Anterior cingulate cortex (tissue), 58 donors: ENCODE results near the gene CDH4.
"Not testable (repeated sequence)": the region's sequence is repeated elsewhere in the genome, so short reads cannot be mapped to it uniquely, and the experiment has no call there.

ENCODE experiments used
- DNase-seq, 58 donors: peaks; one replicate each; lab custom pipeline; 2025; lab: John Stamatoyannopoulos, UW

Gene CDH4

GRCh38 chr20:61939691-61940360 lies 687.8 kb downstream of the CDH4 start:
- no peak for DNase-seq

DNA sequence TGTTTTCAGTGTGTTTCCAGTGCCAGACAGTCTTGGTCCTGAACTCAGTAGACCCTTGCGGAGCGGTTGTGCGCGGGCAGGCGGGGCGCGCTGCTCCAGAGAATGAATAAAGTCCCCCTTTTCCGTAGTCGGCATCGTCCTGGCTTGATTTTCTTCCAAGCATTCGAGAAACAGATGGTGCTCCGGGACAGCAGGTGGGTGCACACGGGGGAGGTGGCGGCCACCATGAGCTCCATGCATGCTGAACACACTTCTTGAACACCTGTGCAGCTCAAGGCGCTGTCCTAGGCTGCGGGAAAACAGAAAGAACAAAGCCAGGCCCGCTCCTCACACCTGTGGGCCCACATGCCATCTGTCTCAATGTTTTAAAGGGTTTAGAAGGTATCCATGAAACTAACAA lies 688.4 kb downstream of the CDH4 start:
- no peak for DNase-seq

DNA sequence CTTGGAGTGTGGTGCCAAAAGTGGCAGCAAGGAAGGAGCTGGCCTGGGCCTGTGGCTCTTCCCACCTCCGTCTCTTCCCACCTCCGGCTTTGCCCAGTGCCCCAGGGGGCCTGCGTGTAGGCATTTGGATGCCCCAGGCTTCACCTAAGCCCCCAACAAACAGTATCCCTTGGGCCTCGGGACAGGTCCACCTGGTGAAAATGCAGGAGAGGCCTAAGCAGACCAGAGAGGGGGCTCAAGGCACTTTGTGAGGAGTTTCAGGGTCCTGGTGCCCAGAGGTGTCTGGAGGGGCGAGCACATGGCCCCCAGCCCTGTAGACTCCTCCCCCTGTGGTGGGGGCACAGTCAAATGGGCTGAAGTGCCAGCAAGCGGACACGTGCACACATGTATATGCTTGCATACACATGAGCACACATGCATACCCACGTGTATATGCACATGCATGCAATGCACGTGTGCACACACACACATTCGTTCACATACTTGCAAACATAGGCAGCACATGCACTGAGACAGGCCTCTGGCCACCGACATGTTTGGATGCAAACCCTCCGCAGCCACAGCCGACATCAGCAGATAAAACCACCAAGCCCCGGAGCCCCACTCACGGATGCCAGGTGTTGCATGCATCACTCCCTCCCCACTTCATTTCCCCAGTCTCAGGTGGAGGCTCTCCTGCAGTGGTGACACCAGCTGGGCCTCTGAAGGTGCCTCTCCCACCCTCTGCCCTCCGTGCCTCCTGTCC lies 689.1 kb downstream of the CDH4 start:
- no peak for DNase-seq

- no peak for DNase-seq
These were observed 689.8 kb downstream of the CDH4 start for GRCh38 chr20:61941721-61942405.

GRCh38 chr20:61942526-61942925 lies 690.5 kb downstream of the CDH4 start:
- DNase-seq, result no peak

DNA sequence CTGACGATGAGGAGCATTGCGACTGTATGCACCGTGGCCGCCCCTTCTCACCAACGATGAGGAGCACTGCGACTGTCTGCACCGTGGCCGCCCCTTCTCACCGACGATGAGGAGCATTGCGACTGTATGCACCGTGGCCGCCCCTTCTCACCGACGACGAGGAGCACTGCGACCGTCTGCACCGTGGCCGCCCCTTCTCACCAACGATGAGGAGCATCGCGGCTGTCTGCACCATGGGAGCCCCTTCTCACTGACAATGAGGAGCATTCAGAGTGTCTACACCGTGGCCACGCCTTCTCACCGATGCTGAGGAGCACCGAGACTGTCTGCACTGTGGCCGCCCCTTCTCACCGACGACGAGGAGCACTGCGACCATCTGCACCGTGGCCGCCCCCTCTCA lies 692.9 kb downstream of the CDH4 start:
- not testable (repeated sequence) for DNase-seq

- DNase-seq, result not testable (repeated sequence)
These were observed 693.4 kb downstream of the CDH4 start for GRCh38 chr20:61945495-61945894.

- DNase-seq, result not testable (repeated sequence)
These were observed 696.0 kb downstream of the CDH4 start for GRCh38 chr20:61948056-61948455.

DNA sequence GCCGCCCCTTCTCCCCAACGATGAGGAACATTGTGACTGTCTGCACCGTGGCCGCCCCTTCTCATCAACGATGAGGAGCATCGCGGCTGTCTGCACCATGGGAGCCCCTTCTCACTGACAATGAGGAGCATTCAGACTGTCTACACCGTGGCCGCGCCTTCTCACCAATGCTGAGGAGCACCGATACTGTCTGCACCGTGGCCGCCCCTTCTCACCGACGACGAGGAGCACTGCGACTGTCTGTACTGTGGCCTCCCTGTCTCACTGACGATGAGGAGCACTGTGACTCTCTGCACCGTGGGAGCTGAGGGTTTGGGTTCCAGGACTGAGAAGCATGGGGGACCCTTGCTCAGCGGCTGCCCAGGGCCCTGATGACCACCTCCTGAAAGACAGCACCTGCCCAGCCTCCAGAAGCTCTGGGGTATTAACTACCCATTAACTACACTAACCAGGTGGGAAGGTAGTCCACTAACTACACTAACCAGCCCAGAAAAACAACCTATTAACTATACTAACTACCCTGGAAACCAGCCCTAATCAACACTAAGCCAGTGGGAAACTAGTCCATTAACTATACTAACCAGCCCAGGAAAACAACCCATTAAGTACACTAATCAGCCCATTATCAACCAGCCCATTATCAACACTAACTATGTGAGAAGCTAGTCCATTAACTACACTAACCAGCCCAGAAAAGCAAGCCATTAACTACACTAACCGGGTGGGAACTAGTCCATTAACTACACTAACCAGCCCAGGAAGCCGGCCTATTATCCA lies 696.7 kb downstream of the CDH4 start:
- DNase-seq, result no peak

- DNase-seq, result no peak
These were observed 697.3 kb downstream of the CDH4 start for GRCh38 chr20:61949363-61949713.

GRCh38 chr20:61949714-61950640 lies 697.9 kb downstream of the CDH4 start:
- DNase-seq, result no peak

DNA sequence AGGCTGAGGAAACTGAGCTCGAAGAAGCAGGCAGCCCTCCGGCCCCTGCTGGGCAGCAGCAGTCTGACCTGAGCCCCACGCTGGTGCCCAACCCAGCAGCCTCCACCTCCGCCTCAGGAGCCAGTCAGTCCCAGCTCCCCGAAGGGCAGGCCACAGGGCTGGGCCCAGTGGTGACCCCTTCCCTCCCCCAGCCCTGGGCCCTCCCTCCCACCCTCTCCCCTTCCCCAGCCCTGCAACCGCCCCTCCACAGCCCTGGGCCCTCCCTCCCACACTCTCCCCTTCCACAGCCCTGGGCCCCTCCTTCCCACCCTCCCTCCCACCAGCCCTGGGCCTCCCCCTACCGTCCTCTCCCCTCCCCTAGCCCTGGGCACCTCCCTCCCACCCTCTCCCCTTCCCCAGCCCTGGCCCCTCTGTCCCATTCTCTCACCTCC lies 698.6 kb downstream of the CDH4 start:
- no peak for DNase-seq

DNA sequence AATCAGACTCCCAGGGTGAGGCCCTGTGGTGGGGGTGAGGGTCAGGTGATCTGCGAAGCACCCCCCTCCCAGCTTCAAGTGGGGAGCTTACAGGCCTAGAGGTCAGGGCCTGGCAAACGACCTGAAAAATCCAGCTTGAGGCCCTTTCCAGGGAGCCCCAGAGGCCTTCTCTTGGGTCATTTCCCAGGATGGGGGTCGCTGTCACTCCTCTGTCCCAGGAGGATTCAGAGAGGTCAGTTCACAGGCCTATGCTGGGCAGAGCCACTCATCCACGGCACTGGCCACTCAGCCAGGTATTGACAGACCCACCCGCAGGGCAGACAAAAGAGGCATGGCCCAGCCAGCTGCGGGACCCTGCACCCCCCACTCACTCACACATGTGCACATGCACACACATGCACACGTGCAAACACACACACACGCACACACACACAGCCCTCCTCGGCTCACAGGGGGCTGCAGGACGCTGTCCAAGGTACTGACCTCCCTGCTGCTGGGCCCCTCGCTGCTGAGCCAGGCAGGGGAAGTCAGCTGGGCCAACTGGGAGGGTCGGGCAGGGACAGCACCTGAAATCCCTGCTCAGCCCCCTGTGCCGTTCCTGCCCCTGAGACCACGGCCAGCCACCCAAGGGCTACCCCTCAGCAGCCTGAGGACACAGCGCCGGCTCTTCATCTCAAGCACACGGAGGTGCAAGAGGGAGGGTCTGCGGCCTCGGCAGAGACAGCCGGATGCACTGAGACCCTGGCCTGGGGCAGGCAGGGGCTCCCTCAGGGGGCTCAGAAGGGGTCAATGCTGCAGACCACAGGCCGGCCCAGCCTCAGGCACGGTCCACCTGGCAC lies 699.9 kb downstream of the CDH4 start:
- no peak for DNase-seq

GRCh38 chr20:61953037-61954021 lies 701.3 kb downstream of the CDH4 start:
- DNase-seq, result no peak

- DNase-seq, result no peak
These were observed 702.4 kb downstream of the CDH4 start for GRCh38 chr20:61954276-61955021.

DNA sequence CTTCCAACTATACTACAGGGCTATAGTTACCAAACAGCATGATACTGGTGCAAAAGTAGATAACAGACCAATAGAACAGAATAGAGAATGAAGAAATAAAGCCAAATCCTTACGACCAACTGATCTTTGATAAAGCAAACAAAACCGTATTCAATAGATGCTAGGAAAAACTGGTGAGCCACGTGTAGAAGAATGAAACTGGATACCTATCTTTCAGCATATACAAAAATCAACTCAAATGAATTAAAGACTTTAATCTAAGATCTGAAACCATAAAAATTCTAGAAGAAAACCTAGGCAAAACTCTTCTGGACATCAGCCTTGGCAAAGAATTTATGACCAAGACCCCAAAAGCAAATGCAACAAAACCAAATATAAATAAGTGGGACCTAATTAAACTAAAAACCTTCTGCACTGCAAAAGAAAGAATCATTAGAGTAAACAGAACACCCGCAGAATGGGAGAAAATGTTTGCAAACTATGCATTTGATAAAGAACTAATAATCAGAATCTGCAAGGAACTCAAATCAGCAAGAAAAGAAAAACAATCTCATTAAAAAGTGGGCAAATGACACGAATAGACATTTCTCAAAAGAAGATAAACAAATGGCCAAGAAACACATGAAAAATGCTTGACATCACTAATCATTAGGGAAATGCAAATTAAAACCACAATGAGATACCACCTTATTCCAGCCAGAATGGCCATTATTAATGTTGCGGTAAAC lies 703.8 kb downstream of the CDH4 start:
- no peak for DNase-seq
